ENCODE results near the gene RPS18. TPM values are rescaled to one million over a fixed set of nuclear protein-coding genes. Genes with fewer than 3 reads are reported as not detected.
A peak's percentile ranks its signal among the peaks of the same experiment; 100 is the strongest.
"Not testable (repeated sequence)": the region's sequence is repeated elsewhere in the genome, so short reads cannot be mapped to it uniquely, and the experiment has no call there.

RPS18 gene
- total RNA-seq, 1 donor from 2014 or later: 1,687 TPM

DNA sequence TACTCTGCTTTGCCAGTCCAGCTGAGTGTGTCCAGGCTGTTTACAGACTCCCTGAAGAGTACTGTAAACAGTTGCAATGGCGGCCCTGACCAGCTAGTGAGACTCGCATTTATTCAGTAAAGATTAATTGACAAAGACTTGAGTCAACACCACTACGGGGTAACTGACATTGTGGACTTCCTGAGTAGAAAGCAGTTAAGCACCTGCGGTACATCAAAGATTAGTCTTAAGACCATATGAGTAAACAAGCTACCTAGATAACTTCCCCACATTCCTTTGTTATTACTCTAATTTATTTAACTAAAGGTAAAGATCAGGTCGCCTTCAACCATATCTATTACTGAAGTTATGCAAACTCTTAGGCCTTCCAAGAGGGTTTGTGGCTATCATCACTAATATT lies 12.8 kb upstream of the RPS18 start:
- H3K36me3 ChIP-seq: peaks cover 64% of the 10 kb centered on the region
- DNase-seq: no peak
- TF ChIP-seq, protein P1, sequence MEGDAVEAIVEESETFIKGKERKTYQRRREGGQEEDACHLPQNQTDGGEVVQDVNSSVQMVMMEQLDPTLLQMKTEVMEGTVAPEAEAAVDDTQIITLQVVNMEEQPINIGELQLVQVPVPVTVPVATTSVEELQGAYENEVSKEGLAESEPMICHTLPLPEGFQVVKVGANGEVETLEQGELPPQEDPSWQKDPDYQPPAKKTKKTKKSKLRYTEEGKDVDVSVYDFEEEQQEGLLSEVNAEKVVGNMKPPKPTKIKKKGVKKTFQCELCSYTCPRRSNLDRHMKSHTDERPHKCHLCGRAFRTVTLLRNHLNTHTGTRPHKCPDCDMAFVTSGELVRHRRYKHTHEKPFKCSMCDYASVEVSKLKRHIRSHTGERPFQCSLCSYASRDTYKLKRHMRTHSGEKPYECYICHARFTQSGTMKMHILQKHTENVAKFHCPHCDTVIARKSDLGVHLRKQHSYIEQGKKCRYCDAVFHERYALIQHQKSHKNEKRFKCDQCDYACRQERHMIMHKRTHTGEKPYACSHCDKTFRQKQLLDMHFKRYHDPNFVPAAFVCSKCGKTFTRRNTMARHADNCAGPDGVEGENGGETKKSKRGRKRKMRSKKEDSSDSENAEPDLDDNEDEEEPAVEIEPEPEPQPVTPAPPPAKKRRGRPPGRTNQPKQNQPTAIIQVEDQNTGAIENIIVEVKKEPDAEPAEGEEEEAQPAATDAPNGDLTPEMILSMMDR (IDR thresholded peaks at IDR 0.05): no peak
- no peaks in the 10 kb centered on the region for H3K9me3 ChIP-seq
- no peak for ATAC-seq
- intact Hi-C loops (cut with DNase I): no loop called here
- no peak overlapping the region for H3K4me3 ChIP-seq
- no peaks in the 10 kb centered on the region for H3K27me3 ChIP-seq
- H3K4me1 ChIP-seq: no peaks in the 10 kb centered on the region
- H3K27ac ChIP-seq: no peak overlapping the region

DNA sequence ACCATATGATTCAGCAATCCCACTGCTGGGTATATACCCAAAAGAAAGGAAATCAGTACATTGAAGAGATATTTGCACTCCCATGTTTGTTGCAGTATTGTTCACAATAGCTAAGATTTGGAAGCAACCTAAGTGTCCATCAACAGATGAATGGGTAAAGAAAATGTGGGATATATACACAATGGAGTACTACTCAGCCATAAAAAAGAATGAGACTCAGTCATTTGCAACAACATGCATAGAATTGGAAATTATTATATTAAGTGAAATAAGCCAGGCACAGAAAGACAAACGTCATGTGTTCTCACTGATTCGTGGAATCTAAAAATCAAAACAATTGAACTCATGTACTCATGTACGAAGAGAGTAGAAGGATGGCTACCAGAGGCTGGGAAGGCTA lies 9.4 kb upstream of the RPS18 start:
- H3K27ac ChIP-seq; H3K4me1 ChIP-seq; H3K9me3 ChIP-seq; H3K27me3 ChIP-seq; DNase-seq; intact Hi-C loops (cut with DNase I); ATAC-seq; H3K4me3 ChIP-seq: not testable (repeated sequence)
- peaks cover 81% of the 10 kb centered on the region for H3K36me3 ChIP-seq

DNA sequence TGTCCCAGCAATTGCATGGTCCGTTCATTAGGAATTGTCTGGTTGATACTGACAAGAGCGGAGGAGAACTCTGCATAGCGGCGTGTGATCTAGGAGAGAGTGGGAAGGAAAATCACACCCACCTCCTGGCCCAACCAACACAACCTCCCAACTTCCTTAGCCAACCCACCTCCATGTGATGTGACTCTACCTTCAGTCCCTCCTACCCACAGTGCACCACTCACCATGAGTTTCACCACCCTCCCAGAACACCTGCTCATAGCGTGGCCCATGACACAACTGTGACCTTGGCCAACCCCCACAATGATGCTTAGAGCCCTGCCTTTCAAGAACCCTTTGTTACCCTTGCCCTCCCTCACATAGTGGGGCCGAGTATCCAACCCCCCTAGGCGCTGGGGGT lies 7.9 kb upstream of the RPS18 start:
- H3K4me1 ChIP-seq: no peaks in the 10 kb centered on the region
- TF ChIP-seq, protein P1 (IDR thresholded peaks at IDR 0.05): no peak
- H3K27me3 ChIP-seq: no peaks in the 10 kb centered on the region
- no peaks in the 10 kb centered on the region for H3K9me3 ChIP-seq
- no peak overlapping the region for H3K4me3 ChIP-seq
- intact Hi-C loops (cut with DNase I): no loop called here
- peaks cover 89% of the 10 kb centered on the region for H3K36me3 ChIP-seq
- DNase-seq (no peak), ATAC-seq (peak; percentile 12)
- H3K27ac ChIP-seq: no peak overlapping the region

DNA sequence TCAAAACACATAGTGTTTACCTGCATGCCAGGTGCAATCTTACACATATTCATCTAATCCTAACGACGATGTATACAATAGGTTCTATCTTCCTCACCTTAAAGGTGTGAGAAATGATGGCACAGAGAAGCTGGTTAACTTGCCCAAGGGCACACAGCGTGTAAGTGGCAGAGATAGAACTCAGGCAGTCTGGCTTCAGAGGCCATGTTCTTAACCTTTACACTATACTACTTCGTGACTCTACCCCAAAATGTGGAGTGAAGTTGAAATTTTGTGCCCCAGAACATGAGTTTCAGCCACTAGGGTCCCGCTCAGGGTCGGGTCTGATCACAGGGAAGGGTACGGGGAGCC lies 783 bp upstream of the RPS18 start:
- peak; percentile 6 for ATAC-seq
- H3K36me3 ChIP-seq: peaks cover 65% of the 10 kb centered on the region

DNA sequence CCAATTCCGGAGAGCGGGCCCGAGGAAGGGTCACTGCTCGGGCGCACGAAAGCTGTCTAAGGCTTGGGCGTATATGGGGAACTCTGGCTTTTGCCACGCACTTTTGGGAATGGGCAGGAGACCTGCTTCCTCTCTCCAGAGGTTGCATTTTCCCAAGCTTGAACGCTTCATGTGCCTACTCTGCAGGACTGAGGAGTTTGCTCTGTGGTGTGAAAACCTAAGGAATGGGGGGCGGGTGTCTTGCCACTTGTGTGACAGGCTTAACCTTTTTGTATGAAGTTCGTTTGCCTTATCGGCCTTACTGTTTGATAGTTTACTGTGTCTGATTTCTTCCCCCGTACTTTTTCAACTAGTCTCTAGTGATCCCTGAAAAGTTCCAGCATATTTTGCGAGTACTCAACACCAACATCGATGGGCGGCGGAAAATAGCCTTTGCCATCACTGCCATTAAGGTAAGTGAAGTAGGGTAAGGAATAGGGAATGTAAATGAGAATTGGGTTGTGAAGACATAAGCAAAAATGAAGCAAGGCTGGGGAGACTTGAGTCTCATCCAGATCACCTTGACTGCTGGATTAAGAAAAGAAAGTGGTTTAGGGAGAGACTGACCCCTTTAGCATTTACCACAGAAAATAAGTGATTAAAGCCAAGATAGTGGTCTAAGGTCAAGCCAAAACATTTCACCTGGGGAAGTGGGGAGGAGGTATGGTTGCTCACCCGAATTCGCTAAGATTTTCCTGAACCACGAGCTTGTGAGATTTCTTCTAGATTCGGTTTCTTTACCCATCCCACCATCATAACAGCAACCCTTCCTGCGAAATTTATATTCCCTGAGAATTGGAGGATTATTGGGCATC lies 627 bp downstream of the RPS18 start:
- ATAC-seq: peak; percentile 6

More for the DNA sequence above, 783 bp upstream of the RPS18 start:
- Histone ChIP-seq H3K4me3 (peak overlapping the region; percentile 75), H3K27ac (peak overlapping the region; percentile 93), H3K27me3 (no peaks in the 10 kb centered on the region), H3K9me3 (no peaks in the 10 kb centered on the region), H3K4me1 (peaks cover 45% of the 10 kb centered on the region)
- TF ChIP-seq, protein P1 (IDR thresholded peaks at IDR 0.05): no peak
- DNase-seq: no peak
- intact Hi-C loops (cut with DNase I): no loop called here

More for the DNA sequence above, 627 bp downstream of the RPS18 start:
- TF ChIP-seq, protein P1 (IDR thresholded peaks at IDR 0.05): no peak
- peaks cover 55% of the 10 kb centered on the region for H3K36me3 ChIP-seq
- peaks cover 54% of the 10 kb centered on the region for H3K4me1 ChIP-seq
- H3K27me3 ChIP-seq: no peaks in the 10 kb centered on the region
- peak overlapping the region; percentile 75 for H3K4me3 ChIP-seq
- intact Hi-C loops (cut with DNase I): no loop called here
- H3K27ac ChIP-seq: peak overlapping the region; percentile 93
- no peaks in the 10 kb centered on the region for H3K9me3 ChIP-seq
- no peak for DNase-seq

Measured in upper lobe of right lung (tissue), 1 donor.